GM12878 (cell line): Measurements from ENCODE around the gene SNAPC2.

Source experiments
- POLR2AphosphoS5 ChIP-seq: IDR thresholded peaks from 2 replicates; pipeline ENCODE4 v1.6.1; 2011; ENCODE audit warnings: mild to moderate bottlenecking, low read length, inconsistent platforms
- STAT1 ChIP-seq: fragments of 450-650 bp; conservative IDR thresholded peaks from 2 replicates; pipeline ENCODE4 v1.6.1; 2014; ENCODE audit warnings: antibody characterized with exemption, mild to moderate bottlenecking
- TF ChIP-seq, protein P1 (sequence below), 3 experiments: IDR thresholded peaks in 2 of 3; conservative IDR thresholded peaks in 1 of 3; 2 replicates each; pipeline ENCODE4 v1.5.1; 2011; ENCODE audit warnings: low read depth in 3 of 3, low read length in 3 of 3, mild to moderate bottlenecking in 3 of 3, control low read depth in 2 of 3, moderate library complexity in 2 of 3, inconsistent platforms in 1 of 3, mixed read lengths in 1 of 3; ENCODE audit not compliant: control insufficient read depth in 2 of 3, insufficient read depth in 1 of 3; ENCODE audit errors: extremely low read depth in 1 of 3
- TF ChIP-seq, protein P2 (sequence below): IDR thresholded peaks from 2 replicates; pipeline ENCODE4 v1.6.1; 2012; ENCODE audit warnings: low read depth, low read length, improper control_type of control experiment
- TF ChIP-seq, protein P3 (sequence below): fragments of 450-650 bp; IDR thresholded peaks from 2 replicates; pipeline ENCODE4 v1.6.1; 2017; ENCODE audit warnings: mild to moderate bottlenecking, moderate library complexity

DNA sequence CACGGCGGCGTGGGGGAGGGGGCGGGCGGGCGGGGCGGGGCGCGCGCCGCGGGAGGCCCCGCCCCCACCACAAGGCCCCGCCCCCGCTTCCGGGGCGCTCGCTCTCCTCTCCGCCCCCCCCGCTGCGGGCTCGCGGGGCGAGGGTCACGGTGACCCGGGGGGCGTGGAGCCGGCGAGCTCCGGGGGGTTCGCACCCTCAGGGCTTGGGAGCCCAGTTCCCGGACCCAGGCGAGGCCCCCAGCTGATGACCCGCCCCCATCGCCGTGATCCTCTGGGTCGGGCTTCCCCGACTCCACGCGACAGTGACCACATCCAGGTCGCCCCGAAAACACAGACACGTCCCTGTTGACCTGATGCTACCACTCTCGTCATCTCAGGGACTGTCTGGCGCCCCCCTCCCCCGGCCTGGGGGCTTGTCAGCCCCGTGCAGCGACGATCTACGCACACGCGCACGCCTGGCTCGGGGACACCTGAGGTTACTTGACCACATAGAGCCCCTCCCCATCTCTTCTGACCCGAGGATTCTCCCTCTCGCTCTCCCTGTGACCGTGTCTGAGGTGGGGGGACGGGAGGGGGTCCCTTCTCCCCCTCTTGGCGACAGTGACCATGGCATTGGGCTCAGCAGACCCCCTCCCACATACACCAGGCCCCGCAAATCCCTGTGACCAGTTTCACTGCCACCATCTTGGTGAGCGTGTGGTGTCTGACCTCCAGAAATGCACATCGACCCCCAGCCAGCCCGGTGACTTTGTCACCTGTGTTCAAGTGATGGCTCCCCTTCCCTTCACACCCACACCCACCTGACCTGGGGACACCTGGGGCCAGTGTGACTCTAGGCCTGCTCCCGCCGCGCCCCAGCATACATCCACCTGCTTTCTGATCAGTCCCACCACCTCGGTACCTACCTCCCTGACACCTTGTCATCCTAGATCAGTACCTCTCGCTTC is 15.8 kb upstream of the SNAPC2 start:
- TF ChIP-seq POLR2AphosphoS5 = no peak
- TF ChIP-seq, protein P1, sequence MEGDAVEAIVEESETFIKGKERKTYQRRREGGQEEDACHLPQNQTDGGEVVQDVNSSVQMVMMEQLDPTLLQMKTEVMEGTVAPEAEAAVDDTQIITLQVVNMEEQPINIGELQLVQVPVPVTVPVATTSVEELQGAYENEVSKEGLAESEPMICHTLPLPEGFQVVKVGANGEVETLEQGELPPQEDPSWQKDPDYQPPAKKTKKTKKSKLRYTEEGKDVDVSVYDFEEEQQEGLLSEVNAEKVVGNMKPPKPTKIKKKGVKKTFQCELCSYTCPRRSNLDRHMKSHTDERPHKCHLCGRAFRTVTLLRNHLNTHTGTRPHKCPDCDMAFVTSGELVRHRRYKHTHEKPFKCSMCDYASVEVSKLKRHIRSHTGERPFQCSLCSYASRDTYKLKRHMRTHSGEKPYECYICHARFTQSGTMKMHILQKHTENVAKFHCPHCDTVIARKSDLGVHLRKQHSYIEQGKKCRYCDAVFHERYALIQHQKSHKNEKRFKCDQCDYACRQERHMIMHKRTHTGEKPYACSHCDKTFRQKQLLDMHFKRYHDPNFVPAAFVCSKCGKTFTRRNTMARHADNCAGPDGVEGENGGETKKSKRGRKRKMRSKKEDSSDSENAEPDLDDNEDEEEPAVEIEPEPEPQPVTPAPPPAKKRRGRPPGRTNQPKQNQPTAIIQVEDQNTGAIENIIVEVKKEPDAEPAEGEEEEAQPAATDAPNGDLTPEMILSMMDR (IDR thresholded peaks at IDR 0.05 in 2 of 3, conservative IDR thresholded peaks at IDR 0.05 in 1 of 3; ENCODE audit: control insufficient read depth in 2 of 3, extremely low read depth in 1 of 3, insufficient read depth in 1 of 3, low read depth in 3 of 3, low read length in 3 of 3) = no peak
- TF ChIP-seq, protein P2, sequence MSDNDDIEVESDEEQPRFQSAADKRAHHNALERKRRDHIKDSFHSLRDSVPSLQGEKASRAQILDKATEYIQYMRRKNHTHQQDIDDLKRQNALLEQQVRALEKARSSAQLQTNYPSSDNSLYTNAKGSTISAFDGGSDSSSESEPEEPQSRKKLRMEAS = no peak
- TF ChIP-seq, protein P3, sequence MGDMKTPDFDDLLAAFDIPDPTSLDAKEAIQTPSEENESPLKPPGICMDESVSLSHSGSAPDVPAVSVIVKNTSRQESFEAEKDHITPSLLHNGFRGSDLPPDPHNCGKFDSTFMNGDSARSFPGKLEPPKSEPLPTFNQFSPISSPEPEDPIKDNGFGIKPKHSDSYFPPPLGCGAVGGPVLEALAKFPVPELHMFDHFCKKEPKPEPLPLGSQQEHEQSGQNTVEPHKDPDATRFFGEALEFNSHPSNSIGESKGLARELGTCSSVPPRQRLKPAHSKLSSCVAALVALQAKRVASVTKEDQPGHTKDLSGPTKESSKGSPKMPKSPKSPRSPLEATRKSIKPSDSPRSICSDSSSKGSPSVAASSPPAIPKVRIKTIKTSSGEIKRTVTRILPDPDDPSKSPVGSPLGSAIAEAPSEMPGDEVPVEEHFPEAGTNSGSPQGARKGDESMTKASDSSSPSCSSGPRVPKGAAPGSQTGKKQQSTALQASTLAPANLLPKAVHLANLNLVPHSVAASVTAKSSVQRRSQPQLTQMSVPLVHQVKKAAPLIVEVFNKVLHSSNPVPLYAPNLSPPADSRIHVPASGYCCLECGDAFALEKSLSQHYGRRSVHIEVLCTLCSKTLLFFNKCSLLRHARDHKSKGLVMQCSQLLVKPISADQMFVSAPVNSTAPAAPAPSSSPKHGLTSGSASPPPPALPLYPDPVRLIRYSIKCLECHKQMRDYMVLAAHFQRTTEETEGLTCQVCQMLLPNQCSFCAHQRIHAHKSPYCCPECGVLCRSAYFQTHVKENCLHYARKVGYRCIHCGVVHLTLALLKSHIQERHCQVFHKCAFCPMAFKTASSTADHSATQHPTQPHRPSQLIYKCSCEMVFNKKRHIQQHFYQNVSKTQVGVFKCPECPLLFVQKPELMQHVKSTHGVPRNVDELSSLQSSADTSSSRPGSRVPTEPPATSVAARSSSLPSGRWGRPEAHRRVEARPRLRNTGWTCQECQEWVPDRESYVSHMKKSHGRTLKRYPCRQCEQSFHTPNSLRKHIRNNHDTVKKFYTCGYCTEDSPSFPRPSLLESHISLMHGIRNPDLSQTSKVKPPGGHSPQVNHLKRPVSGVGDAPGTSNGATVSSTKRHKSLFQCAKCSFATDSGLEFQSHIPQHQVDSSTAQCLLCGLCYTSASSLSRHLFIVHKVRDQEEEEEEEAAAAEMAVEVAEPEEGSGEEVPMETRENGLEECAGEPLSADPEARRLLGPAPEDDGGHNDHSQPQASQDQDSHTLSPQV = no peak
- no peak for TF ChIP-seq STAT1
